IPS DF 4.7 (cell line): ENCODE measurements around the gene ESR2.
A peak's percentile ranks its signal among the peaks of the same experiment; 100 is the strongest.
"Not testable (repeated sequence)": the region's sequence is repeated elsewhere in the genome, so short reads cannot be mapped to it uniquely, and the experiment has no call there.

Experiments used
- DNase-seq: peaks from one replicate; pipeline ENCODE4 v3.0.0-alpha.2; 2013; ENCODE audit warnings: low spot score; ENCODE audit errors: extremely low read depth

The ESR2 gene

DNA sequence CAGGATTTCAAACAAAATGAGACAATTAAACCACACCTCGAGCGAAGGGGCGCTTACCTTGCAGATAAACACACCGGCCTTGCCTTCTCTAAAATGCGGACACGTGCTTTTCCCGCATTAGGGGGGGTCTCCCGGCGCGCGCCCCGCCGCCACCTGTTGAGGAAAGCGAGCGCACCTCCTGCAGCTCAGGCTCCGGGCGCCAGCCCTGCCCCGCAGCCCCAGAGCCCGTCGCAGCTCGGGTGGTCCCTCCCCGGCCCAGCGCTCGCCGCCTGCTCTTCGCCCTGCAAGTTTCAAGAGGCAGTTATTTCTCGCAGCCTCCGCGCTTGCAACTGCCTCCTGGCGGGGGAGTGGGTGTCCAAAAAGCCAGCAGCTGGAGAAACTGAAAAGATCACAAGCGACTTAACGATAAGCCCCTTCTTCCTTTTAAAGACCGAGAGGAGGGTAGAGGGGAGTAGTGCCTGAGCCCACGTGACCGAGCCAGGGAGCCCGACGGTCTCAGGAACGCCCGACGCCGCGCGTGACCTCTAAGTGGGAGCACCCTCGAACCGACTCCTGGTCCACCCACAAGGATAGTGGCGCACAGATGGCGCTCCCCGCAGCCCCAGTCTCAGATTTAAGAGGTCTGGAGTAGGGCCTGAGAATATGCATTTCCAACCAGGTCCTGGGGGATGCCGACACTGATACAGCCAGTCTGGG lies at the start of gene ESR2:
Gene ESR2 (minus strand): TSS at position 396 of the 696 bp plus-strand sequence. CDS start 11,386 bp downstream, outside the sequence.
- no peak for DNase-seq

DNA sequence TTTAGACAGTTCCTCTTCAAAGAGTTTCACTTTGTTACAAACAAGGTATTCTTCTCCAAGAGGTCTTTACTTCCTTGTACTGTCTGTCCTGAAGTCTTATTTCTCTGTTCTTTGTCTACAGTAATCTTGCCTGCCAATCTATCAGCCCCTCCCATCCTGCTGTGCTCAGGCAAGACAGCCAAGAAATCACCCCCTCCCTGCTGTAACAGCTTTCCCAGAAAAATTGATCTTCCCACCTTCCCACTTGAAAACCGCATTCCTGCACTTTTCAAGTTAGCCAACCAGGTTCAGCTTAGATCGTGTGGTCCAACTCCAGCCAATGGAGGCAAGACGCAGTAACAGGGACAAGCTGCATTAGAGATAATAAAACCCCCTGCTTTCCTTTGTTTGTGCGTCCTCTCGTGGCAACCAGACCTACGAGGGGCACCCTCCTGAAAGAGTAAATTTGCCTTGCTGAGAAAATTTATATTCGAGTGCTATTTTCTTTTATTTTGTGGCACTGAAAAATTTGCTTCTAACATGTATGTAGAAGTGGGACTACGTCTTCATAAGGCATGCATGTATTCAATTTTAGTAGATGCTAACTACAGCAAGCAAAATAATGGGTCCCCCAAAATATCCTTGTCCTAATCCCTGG lies 46.5 kb upstream of the ESR2 start:
- no peak for DNase-seq

- DNase-seq = peak; percentile 95
Measured at GRCh38 chr14:64338616-64339316, 44.6 kb upstream of the ESR2 start.

DNA sequence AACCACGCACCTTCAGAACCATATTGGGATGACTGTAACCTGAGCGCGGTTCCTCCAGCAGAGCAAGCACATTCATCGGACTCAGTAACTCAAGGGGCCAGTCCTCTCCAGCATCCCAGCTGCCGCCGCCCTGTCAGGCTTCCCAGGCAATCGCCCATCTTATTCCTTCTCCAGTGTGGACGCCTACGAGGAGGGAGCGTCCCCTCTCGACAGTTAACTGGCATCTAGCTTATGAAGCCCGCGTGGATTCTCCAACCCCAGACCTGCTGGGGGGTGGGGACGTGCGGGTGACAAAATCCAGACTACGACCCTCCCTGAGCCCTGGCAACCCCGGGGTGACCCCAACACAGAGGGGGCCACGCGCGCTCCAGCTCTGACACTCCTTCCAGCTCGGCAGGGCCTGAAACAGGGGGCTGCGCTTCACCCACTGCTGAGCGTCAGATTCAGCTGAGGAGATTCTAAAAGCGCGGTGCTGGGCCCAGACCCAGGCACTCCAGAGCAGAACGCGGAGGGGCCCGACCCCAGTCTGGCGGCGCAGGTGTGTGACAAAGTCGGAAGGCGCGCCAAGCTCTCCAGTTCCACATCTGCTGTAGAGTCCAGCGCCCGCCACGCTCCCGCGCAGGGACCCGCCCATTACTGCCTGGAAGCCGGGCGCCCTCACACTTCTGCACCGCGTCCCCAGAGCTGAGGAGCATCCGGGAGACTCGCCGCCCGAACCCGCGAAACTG lies 43.9 kb upstream of the ESR2 start:
- no peak for DNase-seq

DNA sequence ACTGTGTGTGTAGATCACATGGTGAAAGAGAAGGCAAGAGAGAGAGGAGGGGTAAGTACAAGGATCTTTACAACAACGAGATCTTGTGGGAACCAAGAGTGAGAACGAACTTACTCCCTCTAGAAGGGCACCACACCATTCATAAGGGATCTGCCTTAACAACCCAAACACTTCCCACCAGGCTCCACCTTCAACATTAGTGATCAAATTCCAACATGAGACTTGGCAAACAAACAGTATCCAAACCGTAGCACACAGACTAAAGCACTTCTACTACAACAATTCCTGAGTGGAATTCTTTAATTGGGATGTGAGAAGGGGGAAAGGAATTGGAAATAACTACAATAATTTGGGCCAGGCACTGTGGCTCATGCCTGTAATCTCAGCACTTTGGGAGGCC lies 35.0 kb upstream of the ESR2 start:
- no peak for DNase-seq

GRCh38 chr14:64326502-64326901 lies 32.3 kb upstream of the ESR2 start:
- DNase-seq = no peak

DNA sequence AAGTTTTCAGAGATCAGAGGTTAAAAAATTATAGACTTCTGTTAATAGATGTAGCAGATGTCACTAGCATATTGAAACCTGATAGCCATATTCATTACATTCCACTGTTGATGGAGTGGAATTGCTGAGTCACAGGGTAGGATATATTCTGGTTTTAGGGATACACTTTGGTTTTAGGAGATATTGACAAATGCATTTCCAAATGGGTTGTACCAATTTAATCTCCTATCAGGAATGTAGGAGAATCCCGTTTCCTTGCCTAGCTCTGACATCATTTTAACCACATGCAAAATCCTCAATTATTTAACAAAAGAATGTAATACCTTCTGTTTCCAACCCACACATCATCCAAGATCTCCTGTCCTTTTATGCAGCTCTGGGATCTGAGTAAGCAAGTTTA lies 30.7 kb upstream of the ESR2 start:
- no peak for DNase-seq

DNA sequence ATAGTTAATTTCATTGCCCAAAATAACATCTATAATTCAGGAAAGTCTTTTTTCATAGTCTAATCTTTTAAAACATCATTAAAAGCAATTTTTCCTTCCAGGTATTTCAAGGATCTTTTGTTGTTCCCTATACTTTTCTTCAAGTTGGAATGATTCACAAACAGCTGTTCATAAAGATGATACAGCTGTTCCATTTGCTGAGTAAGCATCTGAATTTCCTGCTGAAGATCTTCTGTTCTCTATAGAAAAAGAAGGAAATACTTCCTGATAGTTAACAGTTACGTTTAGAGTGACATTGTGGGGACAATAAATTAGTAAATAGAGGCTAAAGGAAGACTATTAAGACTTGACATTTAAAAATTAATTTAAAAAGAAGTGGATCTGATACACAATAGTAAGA lies 30.3 kb upstream of the ESR2 start:
- DNase-seq = no peak

DNA sequence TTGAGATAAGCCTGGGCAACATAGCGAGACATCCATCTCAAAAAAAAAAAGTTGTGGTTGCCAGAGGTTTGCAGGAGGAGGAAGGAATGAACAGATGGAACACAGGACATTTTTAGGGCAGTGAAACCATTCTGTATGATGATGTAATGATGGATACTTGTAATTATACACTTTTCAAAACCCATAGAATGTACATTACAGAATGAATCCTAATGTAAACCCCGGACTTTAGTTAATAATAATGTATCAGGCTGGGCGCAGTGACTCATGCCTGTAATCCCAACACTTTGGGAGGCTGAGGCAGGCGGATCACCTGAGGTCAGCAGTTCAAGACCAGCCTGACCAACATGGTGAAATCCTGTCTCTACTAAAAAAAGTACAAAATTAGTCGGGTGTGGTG lies 26.2 kb upstream of the ESR2 start:
- not testable (repeated sequence) for DNase-seq

DNA sequence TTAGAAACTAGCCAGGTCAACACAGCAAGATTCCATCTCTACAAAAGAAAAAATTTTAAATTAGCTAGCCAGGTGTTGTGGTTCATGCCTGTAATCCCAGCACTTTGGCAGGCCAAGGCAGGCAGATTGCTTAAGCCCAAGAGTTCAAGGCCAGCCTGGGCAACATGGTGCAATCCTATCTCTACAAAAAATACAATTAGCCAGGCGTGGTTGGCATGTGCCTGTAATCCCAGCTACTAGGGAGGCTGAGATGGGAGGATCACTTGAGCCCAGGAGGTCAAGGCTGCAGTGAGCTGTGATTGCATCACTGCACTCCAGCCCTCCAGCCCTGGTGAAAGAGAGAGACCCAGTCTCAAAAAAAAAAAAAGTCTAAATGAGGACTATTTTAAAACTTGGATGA lies 24.5 kb upstream of the ESR2 start:
- DNase-seq = not testable (repeated sequence)

DNA sequence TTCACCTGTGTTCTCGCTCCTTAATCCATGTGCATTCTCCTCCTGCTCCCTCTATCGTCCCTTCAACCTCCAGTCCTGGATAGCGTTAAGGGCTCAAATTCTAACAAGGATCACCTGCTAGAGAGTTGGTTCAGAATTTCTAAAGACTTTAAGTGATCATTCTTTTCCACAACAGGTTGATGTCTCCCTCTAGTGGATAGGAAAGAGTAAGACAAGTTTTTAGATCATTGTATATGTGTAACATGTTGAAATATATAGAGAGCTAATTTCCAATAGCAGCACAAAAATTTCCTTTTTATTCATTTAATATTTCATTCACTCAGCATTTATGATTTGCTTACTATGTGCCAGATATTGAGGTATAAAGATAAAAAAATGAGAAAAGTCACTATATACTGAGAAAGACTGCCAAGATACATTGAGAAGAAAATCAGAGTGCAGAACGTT lies 9.3 kb upstream of the ESR2 start:
- peak; percentile 62 for DNase-seq

- DNase-seq = no peak
Measured at GRCh38 chr14:64298773-64299172, 4.6 kb upstream of the ESR2 start.

GRCh38 chr14:64296561-64296960 lies 2.4 kb upstream of the ESR2 start:
- DNase-seq = no peak

DNA sequence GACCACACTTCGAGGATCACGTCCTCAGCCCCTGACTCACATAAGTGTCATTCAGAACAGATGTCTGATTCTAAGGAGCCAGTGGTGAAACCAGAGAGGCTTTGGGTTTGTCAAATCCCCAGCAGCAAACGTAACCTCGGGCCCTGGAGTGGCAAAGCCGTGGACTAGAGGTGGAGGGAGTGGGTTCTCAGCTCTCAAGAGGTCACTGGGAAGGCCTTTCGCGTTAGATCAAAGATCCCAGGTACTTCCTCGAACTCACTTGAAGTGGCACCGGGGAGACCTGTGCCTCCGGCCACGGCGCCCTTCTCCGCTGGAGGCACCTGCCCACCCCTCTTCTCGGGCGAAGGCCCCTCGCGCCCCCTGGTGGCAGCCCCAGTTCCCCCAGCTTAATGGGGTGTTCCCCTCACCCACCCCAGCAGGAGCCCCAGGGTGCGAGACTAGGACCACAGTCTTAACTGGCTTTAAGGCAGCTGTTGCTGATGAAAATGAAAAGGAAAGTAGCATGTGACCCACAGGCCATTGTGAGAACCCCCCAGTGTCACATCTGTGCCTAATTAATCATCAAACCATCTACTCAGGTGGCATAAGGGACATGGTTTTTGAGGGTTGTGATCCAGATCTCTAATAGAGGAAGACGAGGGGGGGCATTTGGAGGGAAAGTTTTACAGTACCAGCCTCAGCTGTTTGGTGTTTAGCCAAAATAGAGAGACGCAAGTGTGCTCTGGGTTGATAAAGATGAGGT lies 672 bp upstream of the ESR2 start:
- no peak for DNase-seq

- no peak for DNase-seq
Measured at GRCh38 chr14:64292197-64292596, 2.0 kb downstream of the ESR2 start.

GRCh38 chr14:64289571-64289970 lies 4.6 kb downstream of the ESR2 start:
- DNase-seq = no peak

GRCh38 chr14:64281805-64282204 lies 12.4 kb downstream of the ESR2 start:
- DNase-seq = no peak

DNA sequence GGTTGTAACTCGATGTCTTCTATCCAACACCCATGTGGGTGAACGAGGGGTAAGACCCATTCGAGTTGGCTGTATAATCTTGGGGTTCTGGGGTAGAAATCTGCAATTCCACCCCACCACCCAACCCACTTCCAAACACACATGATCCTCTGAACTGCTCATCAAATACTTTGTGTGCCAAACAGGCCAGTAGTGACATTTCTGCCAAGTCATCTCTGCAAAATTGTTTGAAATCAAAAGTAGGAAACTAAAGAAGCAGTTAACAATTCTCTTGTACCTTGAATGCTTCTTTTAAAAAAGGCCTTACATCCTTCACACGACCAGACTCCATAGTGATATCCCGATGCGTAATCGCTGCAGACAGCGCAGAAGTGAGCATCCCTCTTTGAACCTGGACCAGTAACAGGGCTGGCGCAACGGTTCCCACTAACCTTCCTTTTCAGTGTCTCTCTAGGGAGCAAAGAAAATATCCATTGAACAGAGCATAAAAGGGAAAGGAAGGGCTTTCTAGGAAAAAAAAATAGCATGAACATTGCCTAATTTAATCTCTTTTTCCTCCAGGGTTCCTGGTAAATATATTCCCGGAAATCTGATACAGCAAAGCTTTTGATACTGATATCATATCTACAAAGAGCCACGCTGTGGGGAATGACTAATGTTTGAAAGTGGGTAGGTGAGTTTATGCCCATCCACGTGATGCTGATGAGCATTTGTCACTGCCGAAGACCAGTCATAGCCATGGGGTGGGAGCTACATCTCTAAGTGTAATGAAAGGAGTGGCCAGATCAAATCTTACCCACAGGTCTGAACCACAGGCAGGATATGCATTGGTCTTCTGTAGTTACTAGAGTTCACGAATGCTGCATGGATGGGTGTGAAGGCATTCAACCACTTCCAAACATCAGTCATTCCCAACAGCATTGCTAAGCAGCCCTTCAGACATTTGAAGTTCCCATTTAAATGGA lies 14.2 kb downstream of the ESR2 start:
- DNase-seq = no peak

DNA sequence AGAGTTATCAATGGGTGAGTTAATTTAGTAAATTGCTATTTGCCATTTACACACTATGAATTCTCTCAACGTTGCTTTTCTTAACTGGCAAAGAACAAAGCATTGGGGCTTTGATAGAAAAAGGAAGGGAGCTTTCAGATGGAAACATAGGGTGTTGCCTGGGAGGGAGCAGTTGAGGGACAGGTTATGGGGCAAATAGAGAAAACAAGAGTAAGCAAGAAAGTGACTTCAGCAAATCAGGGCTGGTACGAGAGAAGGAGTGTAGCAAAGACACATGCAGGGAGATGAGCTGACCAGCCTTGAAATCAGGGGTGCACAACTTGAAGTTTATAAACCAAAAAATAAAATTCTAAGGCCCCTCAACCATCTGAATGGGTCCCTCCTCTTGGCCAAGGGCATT lies 15.7 kb downstream of the ESR2 start:
- DNase-seq = no peak

DNA sequence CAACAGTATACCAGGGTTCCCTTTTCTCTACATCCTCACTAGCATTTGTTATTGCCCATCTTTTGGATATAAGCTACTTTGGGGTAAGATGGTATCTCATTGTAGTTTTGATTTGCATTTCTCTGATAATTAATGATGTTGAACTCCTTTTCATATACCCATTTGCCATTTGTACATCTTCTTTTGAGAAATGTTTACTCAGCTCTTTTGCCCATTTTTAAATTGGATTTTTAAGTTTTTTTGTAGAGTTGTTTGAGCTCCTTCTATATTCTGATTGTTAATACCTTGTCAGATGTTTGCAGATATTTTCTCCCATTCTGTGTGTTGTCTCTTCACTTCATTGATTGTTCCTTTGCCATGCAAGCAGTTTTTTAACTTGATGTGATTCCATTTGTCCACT lies 22.2 kb downstream of the ESR2 start:
- no peak for DNase-seq
